ENCODE results near the gene ZFHX3.

Gene ZFHX3

GRCh38 chr16:72860726-72861562 is 187.0 kb downstream of the ZFHX3 start:
- no peak for DNase-seq

- no peak for DNase-seq
Measured at GRCh38 chr16:72859581-72859980, 188.3 kb downstream of the ZFHX3 start.

- no peak for DNase-seq
Measured at GRCh38 chr16:72858665-72859493, 189.0 kb downstream of the ZFHX3 start.

GRCh38 chr16:72857834-72858664 is 189.9 kb downstream of the ZFHX3 start:
- no peak for DNase-seq

- no peak for DNase-seq
Measured at GRCh38 chr16:72856797-72857196, 191.1 kb downstream of the ZFHX3 start.

- no peak for DNase-seq
Measured at GRCh38 chr16:72854267-72854959, 193.5 kb downstream of the ZFHX3 start.

GRCh38 chr16:72853575-72854266 is 194.2 kb downstream of the ZFHX3 start:
- no peak for DNase-seq

- no peak for DNase-seq
Measured at GRCh38 chr16:72852421-72852820, 195.5 kb downstream of the ZFHX3 start.

GRCh38 chr16:72850853-72851252 is 197.1 kb downstream of the ZFHX3 start:
- no peak for DNase-seq

- DNase-seq, result no peak
Measured at GRCh38 chr16:72850021-72850420, 197.9 kb downstream of the ZFHX3 start.

- no peak for DNase-seq
Measured at GRCh38 chr16:72848759-72849664, 198.9 kb downstream of the ZFHX3 start.

GRCh38 chr16:72848028-72848400 is 199.9 kb downstream of the ZFHX3 start:
- no peak for DNase-seq

GRCh38 chr16:72847187-72848027 is 200.5 kb downstream of the ZFHX3 start:
- no peak for DNase-seq

- DNase-seq, result no peak
Measured at GRCh38 chr16:72846594-72846993, 201.3 kb downstream of the ZFHX3 start.

GRCh38 chr16:72845322-72846020 is 202.5 kb downstream of the ZFHX3 start:
- DNase-seq, result no peak

GRCh38 chr16:72844225-72844920 is 203.6 kb downstream of the ZFHX3 start:
- no peak for DNase-seq

- no peak for DNase-seq
Measured at GRCh38 chr16:72841506-72841905, 206.4 kb downstream of the ZFHX3 start.

GRCh38 chr16:72840631-72841381 is 207.1 kb downstream of the ZFHX3 start:
- no peak for DNase-seq
